ENCODE data around the gene CABLES2. TPM values are rescaled to one million over a fixed set of nuclear protein-coding genes. Genes with fewer than 3 reads are reported as not detected.

Gene CABLES2
- polyA plus RNA-seq, 2 of the 4 experiments (the other 2 are of a cell fraction) = 3.9 to 7.7 TPM

GRCh38 chr20:62448788-62449187 lies 41.7 kb upstream of the CABLES2 start:
- Histone ChIP-seq H3K27ac (no peak overlapping the region), H3K4me2 (no peak overlapping the region), H3K4me3 (no peak overlapping the region), H3K9me3 (no peaks in the 10 kb centered on the region), H3K4me1 (no peaks in the 10 kb centered on the region)
- 72% methylated on average over 14 of the region's 14 CpGs for WGBS (ENCODE audit: missing lambda C conversion rate)
- POLR2A ChIA-PET = no interaction called here
- TF ChIP-seq EP300 (IDR thresholded peaks at IDR 0.05) (no peak), FOXS1 (CRISPR knock-in tag; IDR thresholded peaks at IDR 0.05) (no peak), JUNB (IDR thresholded peaks at IDR 0.05) (no peak)
- CTCF ChIA-PET = interaction anchor here (1.4 to 2.5 kb wide), 5 partner anchors 10 to 168 kb away, joined by 4 to 9 read pairs (median 5); no protein-coding TSS in a partner anchor
- FAIRE-seq (no peak), DNase-seq (ENCODE audit: low read depth in 1 of 2, low spot score in 1 of 2) (no peak), ATAC-seq (no peak)

GRCh38 chr20:62448038-62448437 lies 41.0 kb upstream of the CABLES2 start:
- CTCF ChIA-PET = interaction anchor here (1.2 to 2.5 kb wide), 4 partner anchors 10 to 169 kb away, joined by 3 to 9 read pairs (median 4); no protein-coding TSS in a partner anchor

GRCh38 chr20:62446888-62447869 lies 40.1 kb upstream of the CABLES2 start:
- H3K4me1 ChIP-seq = no peaks in the 10 kb centered on the region
- TF ChIP-seq USF2 (IDR thresholded peaks at IDR 0.05) (no peak), NPAS2 (CRISPR knock-in tag; IDR thresholded peaks at IDR 0.05; ENCODE audit: borderline replicate concordance) (no peak), KDM5A (IDR thresholded peaks at IDR 0.05) (no peak)
- ATAC-seq (no peak), DNase-seq (ENCODE audit: low read depth in 1 of 2, low spot score in 1 of 2) (no peak), FAIRE-seq (no peak)
- ChIA-PET CTCF (interaction anchor here (1.2 to 1.8 kb wide), 3 partner anchors 37 to 170 kb away, joined by 3 to 5 read pairs (median 4); no protein-coding TSS in a partner anchor), POLR2A (no interaction called here)
- no peak overlapping the region for H3K4me3 ChIP-seq
- WGBS (ENCODE audit: missing lambda C conversion rate) = 70% methylated on average over 39 of the region's 44 CpGs
- H3K27ac ChIP-seq = no peak overlapping the region
- no peak overlapping the region for H3K4me2 ChIP-seq
- H3K9me3 ChIP-seq = no peaks in the 10 kb centered on the region

More at GRCh38 chr20:62448038-62448437, 41.0 kb upstream of the CABLES2 start:
- POLR2A ChIA-PET = no interaction called here
- DNase-seq (ENCODE audit: low read depth in 1 of 2, low spot score in 1 of 2) (no peak), FAIRE-seq (no peak), ATAC-seq (no peak)
- Histone ChIP-seq H3K4me1 (no peaks in the 10 kb centered on the region), H3K4me3 (no peak overlapping the region), H3K4me2 (no peak overlapping the region), H3K27ac (no peak overlapping the region), H3K9me3 (no peaks in the 10 kb centered on the region)
- TF ChIP-seq TP53 (CRISPR knock-in tag; IDR thresholded peaks at IDR 0.05) = no peak
- TF ChIP-seq POLR2A (IDR thresholded peaks at IDR 0.05; ENCODE audit: low read length) = no peak
- no peak for TF ChIP-seq BHLHE40 (IDR thresholded peaks at IDR 0.05; ENCODE audit: low read depth, low read length)
- TF ChIP-seq MAX (IDR thresholded peaks at IDR 0.05) = no peak
- TF ChIP-seq HMGXB4 (CRISPR knock-in tag; IDR thresholded peaks at IDR 0.05; ENCODE audit: borderline replicate concordance) = no peak
- no peak for TF ChIP-seq TFCP2L1 (CRISPR knock-in tag; IDR thresholded peaks at IDR 0.05)
- no peak for TF ChIP-seq BCL3 (IDR thresholded peaks at IDR 0.05)
- TF ChIP-seq HOXB13 (CRISPR knock-in tag; IDR thresholded peaks at IDR 0.05; ENCODE audit: low read depth) = no peak
- no peak for TF ChIP-seq JUNB (IDR thresholded peaks at IDR 0.05)
- TF ChIP-seq PBX3 (IDR thresholded peaks at IDR 0.05) = no peak
- TF ChIP-seq EHF (CRISPR knock-in tag; IDR thresholded peaks at IDR 0.05) = no peak
- 33% methylated on average over 10 of the region's 10 CpGs for WGBS (ENCODE audit: missing lambda C conversion rate)
